Prostate gland (tissue), 2 donors: ENCODE results near the gene DNAH3. TPM values are rescaled to one million over a fixed set of nuclear protein-coding genes. Genes with fewer than 3 reads are reported as not detected.

ENCODE experiments used
- DNase-seq: peaks from one replicate; pipeline ENCODE4 v3.0.0-alpha.2; 2019; ENCODE audit warnings: low spot score
- H3K27ac ChIP-seq, 2 donors: fragments of 200-600 bp; sonication (generic); 2 replicates each; pipeline ENCODE4 v1.5.1; 2017 to 2019
- H3K27me3 ChIP-seq: fragments of 200-600 bp; sonication (generic); replicated peaks from 2 replicates; pipeline ENCODE4 v1.5.1; 2019; ENCODE audit not compliant: insufficient read depth
- H3K36me3 ChIP-seq, 2 donors: fragments of 200-600 bp; sonication (generic); 1 replicate in 1 of 2; 2 replicates in 1 of 2; pipeline versions ENCODE4 v1.5.1 to v1.8.1; 2017 to 2019
- H3K4me1 ChIP-seq: fragments of 200-600 bp; sonication (generic); replicated peaks from 2 replicates; pipeline ENCODE4 v1.5.1; 2019
- H3K4me3 ChIP-seq, 2 donors: fragments of 200-600 bp; sonication (generic); 2 replicates each; pipeline ENCODE4 v1.5.1; 2017 to 2019
- H3K9me3 ChIP-seq: fragments of 200-600 bp; sonication (generic); 2 replicates; pipeline ENCODE4 v1.5.1; 2017
- POLR2A ChIP-seq: fragments of 450-650 bp; IDR thresholded peaks from one replicate; pipeline ENCODE4 v1.6.1; 2016; ENCODE audit warnings: antibody characterized with exemption, mild to moderate bottlenecking
- POLR2AphosphoS5 ChIP-seq: sonication (generic); formaldehyde crosslinking; IDR thresholded peaks from one replicate; pipeline ENCODE4 v1.6.1; 2017; ENCODE audit warnings: antibody characterized with exemption
- WGBS: methylation state at CpG from one replicate; pipeline ENCODE4 v1.1.5; 2018; 5-methylcytosine and 5-hydroxymethylcytosine counted together
- intact Hi-C: fragments of 100-400 bp; cut with DNase I; formaldehyde crosslinking; loops from one replicate; pipeline ENCODE4 v1.14.2; 2022
- total RNA-seq, 2 donors: library from RNA; depleted of rRNA; stranded (reverse); fragments of >200 nt; gene quantifications; one replicate each; pipeline ENCODE4 v1.1.0, GENCODE V29; 2016
- TF ChIP-seq, protein P1 (sequence below), 4 experiments: fragments of 200-600 bp in 2 of 4; fragments of 450-650 bp in 2 of 4; sonication (generic) in 2 of 4; IDR thresholded peaks; 1 replicate in 3 of 4; 2 replicates in 1 of 4; pipeline ENCODE4 v1.5.1; 2016 to 2019; ENCODE audit warnings: antibody characterized with exemption in 4 of 4, mild to moderate bottlenecking in 2 of 4, moderate library complexity in 2 of 4

Gene DNAH3
- total RNA-seq, 2 donors from 2014 or later: 0.09 to 8.0 TPM

DNA sequence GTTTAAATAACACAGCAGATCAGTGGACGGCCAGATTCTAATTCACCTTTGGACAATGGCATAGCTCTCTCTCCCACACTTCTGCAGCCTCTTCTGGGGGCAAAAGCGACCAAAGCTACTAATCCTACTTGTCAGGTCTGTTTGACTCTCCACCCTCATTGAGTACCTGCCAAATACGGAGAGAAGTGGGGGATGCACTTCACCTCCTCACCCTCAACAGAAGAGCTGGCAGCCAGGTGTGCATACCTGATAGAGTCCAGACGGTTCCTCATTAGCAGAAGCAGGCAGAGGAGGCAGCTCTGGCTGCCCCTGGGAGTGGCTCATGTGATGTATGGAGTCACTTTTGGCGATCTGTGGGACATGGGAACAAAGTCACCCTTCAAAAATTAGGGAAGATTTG, 4.9 kb downstream of the DNAH3 start:
- intact Hi-C loops: no loop called here
- DNase-seq: no peak
- no peaks in the 10 kb centered on the region for H3K36me3 ChIP-seq
- no peaks in the 10 kb centered on the region for H3K27me3 ChIP-seq
- H3K4me3 ChIP-seq: no peak overlapping the region
- no peak overlapping the region for H3K27ac ChIP-seq
- no peaks in the 10 kb centered on the region for H3K4me1 ChIP-seq
- WGBS: 43% methylated on average over 5 of the region's 5 CpGs
- H3K9me3 ChIP-seq: no peaks in the 10 kb centered on the region
- TF ChIP-seq, protein P1, sequence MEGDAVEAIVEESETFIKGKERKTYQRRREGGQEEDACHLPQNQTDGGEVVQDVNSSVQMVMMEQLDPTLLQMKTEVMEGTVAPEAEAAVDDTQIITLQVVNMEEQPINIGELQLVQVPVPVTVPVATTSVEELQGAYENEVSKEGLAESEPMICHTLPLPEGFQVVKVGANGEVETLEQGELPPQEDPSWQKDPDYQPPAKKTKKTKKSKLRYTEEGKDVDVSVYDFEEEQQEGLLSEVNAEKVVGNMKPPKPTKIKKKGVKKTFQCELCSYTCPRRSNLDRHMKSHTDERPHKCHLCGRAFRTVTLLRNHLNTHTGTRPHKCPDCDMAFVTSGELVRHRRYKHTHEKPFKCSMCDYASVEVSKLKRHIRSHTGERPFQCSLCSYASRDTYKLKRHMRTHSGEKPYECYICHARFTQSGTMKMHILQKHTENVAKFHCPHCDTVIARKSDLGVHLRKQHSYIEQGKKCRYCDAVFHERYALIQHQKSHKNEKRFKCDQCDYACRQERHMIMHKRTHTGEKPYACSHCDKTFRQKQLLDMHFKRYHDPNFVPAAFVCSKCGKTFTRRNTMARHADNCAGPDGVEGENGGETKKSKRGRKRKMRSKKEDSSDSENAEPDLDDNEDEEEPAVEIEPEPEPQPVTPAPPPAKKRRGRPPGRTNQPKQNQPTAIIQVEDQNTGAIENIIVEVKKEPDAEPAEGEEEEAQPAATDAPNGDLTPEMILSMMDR (IDR thresholded peaks at IDR 0.05): no peak
- TF ChIP-seq POLR2A: no peak
- TF ChIP-seq POLR2AphosphoS5: no peak

DNA sequence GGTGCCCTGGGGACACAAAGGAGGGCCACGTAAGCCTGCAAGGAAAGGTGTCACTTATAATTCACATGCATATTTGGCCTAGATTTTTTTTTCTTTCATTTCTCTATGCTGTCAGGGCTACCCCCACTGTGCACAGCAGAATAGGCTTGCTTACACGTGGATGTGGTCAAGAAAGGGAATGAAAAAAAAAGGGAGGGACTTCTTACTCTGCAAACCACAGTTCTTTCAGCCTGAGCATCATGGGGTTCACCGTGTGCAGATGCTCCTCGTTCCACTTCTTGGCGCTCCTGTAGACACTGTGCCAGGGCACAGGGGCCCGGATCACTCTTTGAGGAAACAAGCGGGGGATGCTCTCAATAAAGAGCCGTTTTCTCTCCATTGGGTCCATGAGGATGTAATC, 16.6 kb downstream of the DNAH3 start:
- no peak for DNase-seq
- Histone ChIP-seq H3K4me3 (no peak overlapping the region), H3K27me3 (no peaks in the 10 kb centered on the region), H3K27ac (no peak overlapping the region), H3K9me3 (no peaks in the 10 kb centered on the region), H3K36me3 (no peaks in the 10 kb centered on the region), H3K4me1 (no peaks in the 10 kb centered on the region)
- WGBS: 85% methylated on average over 8 of the region's 8 CpGs
- intact Hi-C loops: no loop called here
- TF ChIP-seq POLR2AphosphoS5 (no peak), POLR2A (no peak)
- TF ChIP-seq, protein P1 (IDR thresholded peaks at IDR 0.05): no peak

DNA sequence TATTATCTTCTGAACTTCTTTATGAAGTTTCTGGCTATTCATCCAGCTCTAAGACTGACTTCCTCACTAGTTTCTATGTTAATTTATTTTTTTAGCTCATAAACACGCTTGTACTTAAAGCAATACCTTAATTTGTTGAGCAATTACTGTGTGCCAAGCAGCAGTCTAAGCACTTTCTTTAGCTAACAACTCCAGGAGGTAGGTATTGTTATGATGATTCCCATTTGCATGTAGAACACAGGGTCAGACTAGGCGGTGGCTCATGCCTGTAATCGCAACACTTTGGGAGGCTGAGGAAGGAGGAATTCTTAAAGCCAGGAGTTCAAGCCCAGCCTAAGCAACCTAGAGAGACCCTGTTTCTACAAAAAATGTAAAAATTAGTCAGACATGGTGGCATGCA, 19.8 kb downstream of the DNAH3 start:
- Histone ChIP-seq H3K36me3 (no peaks in the 10 kb centered on the region), H3K27ac (no peak overlapping the region), H3K4me1 (no peaks in the 10 kb centered on the region), H3K27me3 (no peaks in the 10 kb centered on the region), H3K4me3 (no peak overlapping the region), H3K9me3 (no peaks in the 10 kb centered on the region)
- intact Hi-C loops: no loop called here
- 94% methylated on average over 3 of the region's 3 CpGs for WGBS
- TF ChIP-seq, protein P1 (IDR thresholded peaks at IDR 0.05): no peak
- TF ChIP-seq POLR2A (no peak), POLR2AphosphoS5 (no peak)
- no peak for DNase-seq

DNA sequence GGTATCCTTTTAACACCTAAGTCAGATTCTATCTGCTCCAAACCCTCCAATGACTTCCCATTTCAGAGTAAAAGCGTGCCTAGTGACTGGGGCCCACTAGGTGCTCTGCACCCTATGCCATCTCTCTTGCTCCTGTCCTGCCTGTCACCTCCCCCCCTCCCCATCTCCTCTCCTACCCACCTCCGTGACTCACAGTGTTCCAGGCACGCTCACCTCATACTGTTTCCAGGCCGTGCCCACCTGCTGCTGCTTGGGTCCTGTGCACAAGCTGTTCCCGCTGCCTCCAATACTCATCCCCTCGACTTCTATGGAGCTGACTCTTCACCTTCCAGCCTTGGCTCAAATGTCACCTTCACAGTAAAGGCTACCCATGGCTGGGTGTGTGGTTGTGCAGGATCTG, 21.7 kb downstream of the DNAH3 start:
- H3K4me1 ChIP-seq: no peaks in the 10 kb centered on the region
- 92% methylated on average over 6 of the region's 6 CpGs for WGBS
- TF ChIP-seq, protein P1 (IDR thresholded peaks at IDR 0.05): no peak
- TF ChIP-seq POLR2A: no peak
- TF ChIP-seq POLR2AphosphoS5: no peak
- intact Hi-C loops: no loop called here
- no peak overlapping the region for H3K27ac ChIP-seq
- no peaks in the 10 kb centered on the region for H3K27me3 ChIP-seq
- H3K4me3 ChIP-seq: no peak overlapping the region
- no peak for DNase-seq
- no peaks in the 10 kb centered on the region for H3K36me3 ChIP-seq
- H3K9me3 ChIP-seq: no peaks in the 10 kb centered on the region

DNA sequence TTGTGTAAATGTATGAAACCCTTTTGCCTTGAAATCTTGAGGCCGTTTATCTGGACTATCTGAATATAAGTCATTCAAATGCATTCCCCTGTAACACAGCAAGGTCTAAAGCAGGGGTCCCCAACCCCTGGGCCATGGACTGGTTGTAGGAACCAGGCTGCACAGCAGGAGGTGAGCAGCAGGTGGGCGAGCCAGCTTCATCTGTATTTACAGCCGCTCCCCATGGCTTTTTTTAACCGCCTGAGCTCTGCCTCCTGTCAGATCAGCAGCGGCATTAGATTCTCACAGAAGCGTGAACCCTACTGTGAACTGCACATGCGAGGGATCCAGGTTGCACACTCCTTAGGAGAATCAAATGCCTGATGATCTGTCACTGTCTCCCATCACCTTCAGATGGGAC, 24.1 kb downstream of the DNAH3 start:
- no peak overlapping the region for H3K4me3 ChIP-seq
- TF ChIP-seq POLR2A (no peak), POLR2AphosphoS5 (no peak)
- TF ChIP-seq, protein P1 (IDR thresholded peaks at IDR 0.05): no peak
- DNase-seq: no peak
- intact Hi-C loops: no loop called here
- no peaks in the 10 kb centered on the region for H3K9me3 ChIP-seq
- no peaks in the 10 kb centered on the region for H3K27me3 ChIP-seq
- no peaks in the 10 kb centered on the region for H3K4me1 ChIP-seq
- H3K27ac ChIP-seq: no peak overlapping the region
- no peaks in the 10 kb centered on the region for H3K36me3 ChIP-seq
- 92% methylated on average over 7 of the region's 7 CpGs for WGBS
